Measurements from ENCODE around the gene RBM17. TPM values are rescaled to one million over a fixed set of nuclear protein-coding genes. Genes with fewer than 3 reads are reported as not detected.

Gene RBM17
- total RNA-seq, 3 donors from 2014 or later (not counting 1 experiment from before 2014, with no cell fraction given) = 120 to 147 (median 147) TPM

GRCh38 chr10:6083523-6084475 is 5.0 kb upstream of the RBM17 start:
- no peak overlapping the region for H3K27ac ChIP-seq (ENCODE audit: low read length)
- no peak overlapping the region for H3K27ac Mint-ChIP-seq
- intact Hi-C loops (cut with micrococcal nuclease) = loop anchor here (10.0 kb wide), 1 partner anchor 109 kb away; the partner anchor contains the start of gene IL15RA
- no peak overlapping the region for H3K4me3 Mint-ChIP-seq
- no peaks in the 10 kb centered on the region for H3K36me3 Mint-ChIP-seq
- peaks cover 11% of the 10 kb centered on the region for H3K4me1 ChIP-seq (ENCODE audit: control insufficient read depth, insufficient read depth, low read length)
- ATAC-seq = no peak
- 63% methylated on average over 15 of the region's 17 CpGs for WGBS (ENCODE audit: insufficient coverage)
- H3K27me3 Mint-ChIP-seq (ENCODE audit: low read depth in 2 of 2) = peaks cover 21 to 28% of the 10 kb centered on the region in 2 donors
- peak in 1 of 2 donors; percentile 67 for DNase-seq
- no peaks in the 10 kb centered on the region for H3K9me3 ChIP-seq (ENCODE audit: control insufficient read depth, insufficient read depth, low read length)
- no peaks in the 10 kb centered on the region for H3K9me3 Mint-ChIP-seq
- TF ChIP-seq CTCF (IDR thresholded peaks at IDR 0.05) = no peak
- no peak overlapping the region for H3K4me3 ChIP-seq (ENCODE audit: low read length)
- H3K4me1 Mint-ChIP-seq = peaks cover 14 to 18% of the 10 kb centered on the region in 2 donors
- no peaks in the 10 kb centered on the region for H3K36me3 ChIP-seq (ENCODE audit: control insufficient read depth, insufficient read depth, low read length)
- no peaks in the 10 kb centered on the region for H3K27me3 ChIP-seq (ENCODE audit: control insufficient read depth, insufficient read depth, low read length)

- H3K4me1 Mint-ChIP-seq = peaks cover 36 to 40% of the 10 kb centered on the region in 2 donors
Observed at GRCh38 chr10:6086375-6087233, 2.2 kb upstream of the RBM17 start.

More at GRCh38 chr10:6086375-6087233, 2.2 kb upstream of the RBM17 start:
- Histone ChIP-seq H3K27me3 (ENCODE audit: control insufficient read depth, insufficient read depth, low read length) (no peaks in the 10 kb centered on the region), H3K9me3 (ENCODE audit: control insufficient read depth, insufficient read depth, low read length) (no peaks in the 10 kb centered on the region), H3K27ac (ENCODE audit: low read length) (no peak overlapping the region), H3K36me3 (ENCODE audit: control insufficient read depth, insufficient read depth, low read length) (no peaks in the 10 kb centered on the region), H3K4me1 (ENCODE audit: control insufficient read depth, insufficient read depth, low read length) (peaks cover 29% of the 10 kb centered on the region), H3K4me3 (ENCODE audit: low read length) (no peak overlapping the region)
- intact Hi-C loops (cut with micrococcal nuclease) = loop anchor here (5.0 to 10.0 kb wide), 4 partner anchors 66 to 591 kb away; partner anchors contain the start of gene IL15RA
- ATAC-seq = peak; percentile 38 to 56 (median 45)
- Mint-ChIP-seq H3K27me3 (ENCODE audit: low read depth in 2 of 2) (peaks cover 21 to 28% of the 10 kb centered on the region in 2 donors), H3K4me3 (peak overlapping the region; percentile 61), H3K9me3 (no peaks in the 10 kb centered on the region), H3K27ac (peak overlapping the region; percentile 26 to 73), H3K36me3 (no peaks in the 10 kb centered on the region)
- WGBS (ENCODE audit: insufficient coverage) = 19% methylated on average over 19 of the region's 19 CpGs
- DNase-seq = peak; percentile 75 to 94
- peak; percentile 90 for TF ChIP-seq CTCF (IDR thresholded peaks at IDR 0.05)

All from natural killer cell (primary cell).